Body of pancreas (tissue), 4 donors: ENCODE results near the gene GRAMD4. TPM values are rescaled to one million over a fixed set of nuclear protein-coding genes. Genes with fewer than 3 reads are reported as not detected.

Experiments
- ATAC-seq: fragments of 150-250 bp; one replicate; pipeline ENCODE4 v1.9.1; 2016
- DNase-seq, 4 donors: peaks; one replicate each; pipeline ENCODE4 v3.0.0-alpha.2; 2019
- H3K27ac ChIP-seq, 4 donors: fragments of 200-600 bp; sonication (generic); 1 replicate in 3 of 4; 2 replicates in 1 of 4; pipeline versions ENCODE4 v1.5.1 to v1.6.1; 2016 to 2019; ENCODE audit warnings: mild to moderate bottlenecking in 1 of 4, mixed read lengths in 1 of 4, moderate library complexity in 1 of 4
- H3K27me3 ChIP-seq, 2 donors: fragments of 200-600 bp; sonication (generic); one replicate each; pipeline ENCODE4 v1.6.0; 2016; ENCODE audit warnings: mild to moderate bottlenecking in 1 of 2
- H3K36me3 ChIP-seq, 2 donors: fragments of 200-600 bp; sonication (generic); replicated peaks in 1 of 2; 2 replicates each; pipeline ENCODE4 v1.5.1; 2016; ENCODE audit warnings: low read depth in 2 of 2; ENCODE audit not compliant: insufficient read depth in 1 of 2
- H3K4me1 ChIP-seq: fragments of 200-600 bp; sonication (generic); one replicate; pipeline ENCODE4 v1.6.0; 2016
- H3K4me3 ChIP-seq, 2 donors: fragments of 200-600 bp; sonication (generic); 1 replicate in 1 of 2; 2 replicates in 1 of 2; pipeline ENCODE4 v1.5.1; 2016 to 2019
- H3K9me3 ChIP-seq, 3 donors: fragments of 200-600 bp; sonication (generic); 1 replicate in 2 of 3; 2 replicates in 1 of 3; pipeline ENCODE4 v1.5.1; 2016
- POLR2A ChIP-seq, 3 donors: fragments of 450-650 bp; IDR thresholded peaks; one replicate each; pipeline ENCODE4 v1.6.1; 2016; ENCODE audit warnings: antibody characterized with exemption in 3 of 3, mild to moderate bottlenecking in 2 of 3
- WGBS, 2 donors: methylation state at CpG; one replicate each; pipeline ENCODE4 v1.1.5; 2017; 5-methylcytosine and 5-hydroxymethylcytosine counted together
- intact Hi-C: fragments of 100-400 bp; cut with DNase I; formaldehyde crosslinking; loops from one replicate; pipeline ENCODE4 v1.15.1; 2023
- total RNA-seq, 2 donors: library from RNA; depleted of rRNA; stranded (reverse); fragments of >200 nt; gene quantifications; one replicate each; pipeline ENCODE4 v1.1.0, GENCODE V29; 2016
- TF ChIP-seq, protein P1 (sequence below), 7 experiments: fragments of 450-650 bp in 4 of 7; fragments of 200-600 bp in 3 of 7; sonication (generic) in 3 of 7; IDR thresholded peaks; one replicate each; pipeline ENCODE4 v1.5.1; 2016 to 2019; ENCODE audit warnings: antibody characterized with exemption in 7 of 7

Gene GRAMD4, protein sequence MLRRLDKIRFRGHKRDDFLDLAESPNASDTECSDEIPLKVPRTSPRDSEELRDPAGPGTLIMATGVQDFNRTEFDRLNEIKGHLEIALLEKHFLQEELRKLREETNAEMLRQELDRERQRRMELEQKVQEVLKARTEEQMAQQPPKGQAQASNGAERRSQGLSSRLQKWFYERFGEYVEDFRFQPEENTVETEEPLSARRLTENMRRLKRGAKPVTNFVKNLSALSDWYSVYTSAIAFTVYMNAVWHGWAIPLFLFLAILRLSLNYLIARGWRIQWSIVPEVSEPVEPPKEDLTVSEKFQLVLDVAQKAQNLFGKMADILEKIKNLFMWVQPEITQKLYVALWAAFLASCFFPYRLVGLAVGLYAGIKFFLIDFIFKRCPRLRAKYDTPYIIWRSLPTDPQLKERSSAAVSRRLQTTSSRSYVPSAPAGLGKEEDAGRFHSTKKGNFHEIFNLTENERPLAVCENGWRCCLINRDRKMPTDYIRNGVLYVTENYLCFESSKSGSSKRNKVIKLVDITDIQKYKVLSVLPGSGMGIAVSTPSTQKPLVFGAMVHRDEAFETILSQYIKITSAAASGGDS
- total RNA-seq, result 10 to 100 TPM; 29.3 to 62.3 TPM

- H3K4me3 ChIP-seq, result no peak within 1 kb of the TSS
- peaks cover 22% of the 10 kb centered on the region for H3K4me1 ChIP-seq
- H3K27me3 ChIP-seq, result no peaks in the 10 kb centered on the region
- no peaks in the 10 kb centered on the region for H3K36me3 ChIP-seq
- ATAC-seq, result peak; percentile 39
- intact Hi-C loops, result no loop called here
- TF ChIP-seq POLR2A (IDR thresholded peaks at IDR 0.05), result no peak
- TF ChIP-seq, protein P1, sequence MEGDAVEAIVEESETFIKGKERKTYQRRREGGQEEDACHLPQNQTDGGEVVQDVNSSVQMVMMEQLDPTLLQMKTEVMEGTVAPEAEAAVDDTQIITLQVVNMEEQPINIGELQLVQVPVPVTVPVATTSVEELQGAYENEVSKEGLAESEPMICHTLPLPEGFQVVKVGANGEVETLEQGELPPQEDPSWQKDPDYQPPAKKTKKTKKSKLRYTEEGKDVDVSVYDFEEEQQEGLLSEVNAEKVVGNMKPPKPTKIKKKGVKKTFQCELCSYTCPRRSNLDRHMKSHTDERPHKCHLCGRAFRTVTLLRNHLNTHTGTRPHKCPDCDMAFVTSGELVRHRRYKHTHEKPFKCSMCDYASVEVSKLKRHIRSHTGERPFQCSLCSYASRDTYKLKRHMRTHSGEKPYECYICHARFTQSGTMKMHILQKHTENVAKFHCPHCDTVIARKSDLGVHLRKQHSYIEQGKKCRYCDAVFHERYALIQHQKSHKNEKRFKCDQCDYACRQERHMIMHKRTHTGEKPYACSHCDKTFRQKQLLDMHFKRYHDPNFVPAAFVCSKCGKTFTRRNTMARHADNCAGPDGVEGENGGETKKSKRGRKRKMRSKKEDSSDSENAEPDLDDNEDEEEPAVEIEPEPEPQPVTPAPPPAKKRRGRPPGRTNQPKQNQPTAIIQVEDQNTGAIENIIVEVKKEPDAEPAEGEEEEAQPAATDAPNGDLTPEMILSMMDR (IDR thresholded peaks at IDR 0.05), result no peak
- no peaks in the 10 kb centered on the region for H3K9me3 ChIP-seq
- DNase-seq, result peak in 1 of 4 donors; percentile 58
- 46 to 79% methylated on average over 12 to 20 of the region's 20 CpGs for WGBS, 2 donors
- H3K27ac ChIP-seq, result peak within 1 kb of the TSS in 2 of 4 donors; percentile 25 to 62
These were observed at the start of gene GRAMD4 for GRCh38 chr22:46619830-46620501. GRAMD4 (plus strand) TSS chr22:46620386; CDS start chr22:46626800, 6,414 bp downstream.

GRCh38 chr22:46571642-46572250 lies 48.4 kb upstream of the GRAMD4 start:
- no peak for DNase-seq
- no peaks in the 10 kb centered on the region for H3K36me3 ChIP-seq
- no peak overlapping the region for H3K27ac ChIP-seq
- H3K27me3 ChIP-seq, result no peaks in the 10 kb centered on the region
- no peak for TF ChIP-seq POLR2A (IDR thresholded peaks at IDR 0.05)
- TF ChIP-seq, protein P1 (IDR thresholded peaks at IDR 0.05), result no peak
- intact Hi-C loops, result no loop called here
- no peaks in the 10 kb centered on the region for H3K9me3 ChIP-seq
- ATAC-seq, result no peak
- WGBS, 2 donors, result 68 to 80% methylated on average over 7 of the region's 7 CpGs
- no peak overlapping the region for H3K4me3 ChIP-seq
- peaks cover 42% of the 10 kb centered on the region for H3K4me1 ChIP-seq

GRCh38 chr22:46572911-46573780 lies 47.0 kb upstream of the GRAMD4 start:
- intact Hi-C loops, result no loop called here
- H3K36me3 ChIP-seq, result no peaks in the 10 kb centered on the region
- H3K4me1 ChIP-seq, result peaks cover 49% of the 10 kb centered on the region
- 37 to 44% methylated on average over 16 to 19 of the region's 19 CpGs for WGBS, 2 donors
- no peak overlapping the region for H3K4me3 ChIP-seq
- peak; percentile 56 to 82 (median 72) for DNase-seq
- TF ChIP-seq, protein P1 (IDR thresholded peaks at IDR 0.05), result no peak
- no peak for TF ChIP-seq POLR2A (IDR thresholded peaks at IDR 0.05)
- no peaks in the 10 kb centered on the region for H3K9me3 ChIP-seq
- H3K27me3 ChIP-seq, result no peaks in the 10 kb centered on the region
- H3K27ac ChIP-seq, result peak overlapping the region; percentile 90 to 96 (median 92)
- peak; percentile 33 for ATAC-seq

DNA sequence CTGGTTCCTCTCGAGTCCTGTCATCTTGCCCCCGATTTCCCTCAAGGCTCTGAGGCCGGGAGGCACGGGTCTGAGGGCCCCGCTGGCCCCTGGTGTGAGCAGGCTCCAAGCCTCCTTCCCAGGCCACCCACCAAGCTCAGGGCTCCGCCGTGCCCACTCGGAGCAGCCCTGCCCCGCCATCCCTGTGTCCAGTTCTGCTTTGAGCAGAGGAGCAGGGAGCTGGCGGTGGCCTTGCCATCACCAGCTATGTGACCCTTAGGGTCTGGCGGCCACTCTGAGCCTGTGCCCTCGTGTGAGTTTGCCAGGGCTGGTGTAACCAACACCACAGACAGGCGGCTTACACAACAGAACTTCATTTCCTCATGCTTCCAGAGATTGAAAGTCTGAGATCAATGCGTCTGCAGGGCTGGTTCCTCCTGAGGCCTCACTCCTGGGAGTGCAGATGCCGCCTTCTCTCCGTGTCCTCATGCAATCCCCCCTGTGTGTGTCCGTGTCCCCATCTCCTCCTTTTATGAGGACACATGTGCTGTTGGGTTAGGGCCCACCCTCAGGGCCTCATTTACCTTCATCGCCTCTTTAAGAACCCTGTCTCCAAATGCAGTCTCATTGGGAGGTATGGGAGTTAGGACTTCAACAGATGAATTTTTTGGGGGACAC lies 46.3 kb upstream of the GRAMD4 start:
- Histone ChIP-seq H3K27me3 (no peaks in the 10 kb centered on the region), H3K9me3 (no peaks in the 10 kb centered on the region), H3K4me1 (peaks cover 56% of the 10 kb centered on the region), H3K36me3 (no peaks in the 10 kb centered on the region), H3K4me3 (no peak overlapping the region), H3K27ac (peak overlapping the region; percentile 90 to 96 (median 92))
- no peak for ATAC-seq
- WGBS, 2 donors, result 71 to 72% methylated on average over 15 to 18 of the region's 18 CpGs
- intact Hi-C loops, result no loop called here
- DNase-seq, result peak in 2 of 4 donors; percentile 57 to 60
- TF ChIP-seq POLR2A (IDR thresholded peaks at IDR 0.05), result no peak
- TF ChIP-seq, protein P1 (IDR thresholded peaks at IDR 0.05), result peak in 1 of 7 experiments; percentile 3
